HG02571 (cell line): Measurements from ENCODE around the gene CKMT2.
"Not testable (repeated sequence)": the region's sequence is repeated elsewhere in the genome, so short reads cannot be mapped to it uniquely, and the experiment has no call there.

Source experiments
- ATAC-seq: cut with Tn5 transposase; IDR thresholded peaks from one replicate; pipeline ENCODE4 v1.9.1; 2021; ENCODE audit warnings: mild to moderate bottlenecking, moderate library complexity; ENCODE audit not compliant: unreplicated experiment

Gene CKMT2

DNA sequence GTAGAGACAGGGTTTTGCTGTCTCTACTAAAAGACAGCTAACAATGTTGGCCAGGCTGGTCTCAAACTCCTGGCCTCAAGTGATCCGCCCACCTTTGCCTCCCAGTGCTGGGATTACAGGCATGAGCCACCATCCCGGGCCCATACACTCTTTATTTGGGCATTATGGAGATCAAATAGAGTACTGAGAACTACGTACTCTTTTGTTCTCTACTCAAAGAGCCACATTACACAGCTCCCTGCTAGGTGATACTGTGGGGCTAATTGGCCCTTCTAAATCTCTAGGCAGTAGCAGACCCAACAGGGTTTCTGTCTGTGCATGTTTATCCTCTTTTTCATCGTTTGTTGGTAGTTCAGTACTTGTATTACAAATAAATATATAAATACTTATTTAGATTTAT lies 16.1 kb downstream of the CKMT2 start:
- ATAC-seq: no peak

DNA sequence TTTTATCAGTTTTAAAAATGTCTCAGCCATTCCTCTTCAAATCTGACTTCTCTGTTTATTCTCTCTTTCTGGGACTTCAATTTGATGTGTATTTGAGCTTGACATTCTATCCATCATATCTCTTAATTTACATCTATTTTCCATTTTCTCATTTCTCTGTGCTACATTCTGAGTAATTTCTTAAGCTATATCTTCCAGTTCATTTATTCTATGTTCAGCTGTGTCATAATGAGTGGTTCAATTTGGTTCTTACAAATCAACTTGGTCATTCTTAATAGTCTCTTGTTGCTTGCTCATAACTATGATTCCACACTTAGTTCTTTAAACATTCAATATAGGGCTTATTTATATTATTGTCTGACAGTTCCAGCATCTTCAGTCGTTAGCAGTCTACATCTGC lies 16.9 kb downstream of the CKMT2 start:
- no peak for ATAC-seq

DNA sequence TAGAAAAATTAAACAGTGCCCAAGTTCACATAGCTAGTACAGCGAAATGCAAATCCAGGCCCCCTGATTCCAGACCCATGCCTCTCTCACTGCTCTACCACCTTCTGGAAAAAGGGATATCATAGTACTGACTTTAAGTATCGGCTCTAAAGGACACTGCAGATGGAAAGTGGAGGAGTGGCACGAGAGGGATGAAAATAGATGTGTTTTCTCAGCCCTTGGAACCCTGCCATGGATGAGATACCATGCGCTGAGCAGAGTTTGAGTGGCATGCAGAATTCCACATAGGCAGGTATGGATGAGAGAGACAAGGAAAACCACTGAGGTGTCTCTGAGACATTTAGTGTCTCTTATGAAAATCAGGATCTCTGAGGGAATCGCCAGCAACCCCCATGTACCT lies 18.8 kb downstream of the CKMT2 start:
- no peak for ATAC-seq

DNA sequence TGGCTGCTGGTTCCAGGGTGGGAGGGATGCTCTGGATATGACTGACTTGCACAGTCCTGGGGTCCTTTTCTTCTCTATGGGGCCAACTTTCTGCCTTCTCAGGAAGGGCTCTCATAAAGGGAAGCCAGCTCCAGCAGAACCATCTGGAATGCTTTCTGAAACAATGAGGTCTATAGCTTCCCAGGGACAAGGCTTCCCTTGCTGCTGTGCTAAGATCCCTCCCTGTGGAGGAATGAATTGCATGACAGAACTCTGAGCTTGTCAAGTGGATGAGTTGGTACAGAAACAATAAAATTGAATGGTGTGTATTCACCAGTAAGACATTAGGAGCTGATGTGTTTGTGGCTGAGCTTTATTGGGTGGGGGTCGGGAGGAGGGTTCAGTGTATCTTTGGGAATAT lies 19.8 kb downstream of the CKMT2 start:
- ATAC-seq: no peak

DNA sequence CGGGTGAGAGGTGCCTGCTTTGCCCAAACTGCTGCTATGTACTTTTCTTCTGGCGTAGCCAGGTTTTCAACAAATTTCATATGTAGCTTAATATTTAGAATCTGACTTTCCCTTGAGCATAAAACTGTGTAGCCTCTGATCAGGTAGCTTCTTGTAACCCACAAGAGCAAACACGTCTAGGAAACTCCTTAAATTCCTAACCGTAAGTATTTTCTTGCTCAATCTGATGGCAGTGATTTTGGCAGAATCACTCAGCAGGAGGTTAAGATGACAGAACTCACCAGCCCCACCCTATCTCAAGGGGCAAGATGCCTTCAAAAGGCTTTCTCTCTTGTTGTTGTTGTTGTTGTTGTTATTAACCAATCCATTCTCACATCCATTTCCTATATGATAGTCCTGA lies 20.8 kb downstream of the CKMT2 start:
- no peak for ATAC-seq

DNA sequence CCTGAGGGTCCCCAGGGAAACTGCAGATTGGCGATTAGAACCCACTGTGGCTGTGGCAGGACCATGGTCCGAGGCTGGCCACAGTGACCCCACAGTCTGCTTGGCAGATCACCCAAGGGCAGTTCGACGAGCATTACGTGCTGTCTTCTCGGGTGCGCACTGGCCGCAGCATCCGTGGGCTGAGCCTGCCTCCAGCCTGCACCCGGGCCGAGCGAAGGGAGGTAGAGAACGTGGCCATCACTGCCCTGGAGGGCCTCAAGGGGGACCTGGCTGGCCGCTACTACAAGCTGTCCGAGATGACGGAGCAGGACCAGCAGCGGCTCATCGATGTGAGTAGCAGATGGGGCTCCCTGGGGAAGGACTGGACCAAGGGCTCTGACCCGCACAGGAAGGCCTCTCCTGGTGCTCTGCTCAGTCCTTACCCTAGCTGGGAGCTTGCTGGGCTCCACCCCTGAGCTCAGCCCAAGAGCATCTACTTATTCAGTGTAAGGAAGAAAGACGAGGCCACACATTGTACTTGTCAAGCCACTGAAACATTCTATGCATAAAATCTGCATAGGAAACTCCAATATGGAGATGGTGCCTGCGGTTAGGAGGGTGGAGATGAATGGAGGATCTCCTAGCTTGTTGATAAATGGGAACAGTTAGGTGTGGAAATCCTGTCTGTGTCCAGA lies 21.9 kb downstream of the CKMT2 start:
- no peak for ATAC-seq

DNA sequence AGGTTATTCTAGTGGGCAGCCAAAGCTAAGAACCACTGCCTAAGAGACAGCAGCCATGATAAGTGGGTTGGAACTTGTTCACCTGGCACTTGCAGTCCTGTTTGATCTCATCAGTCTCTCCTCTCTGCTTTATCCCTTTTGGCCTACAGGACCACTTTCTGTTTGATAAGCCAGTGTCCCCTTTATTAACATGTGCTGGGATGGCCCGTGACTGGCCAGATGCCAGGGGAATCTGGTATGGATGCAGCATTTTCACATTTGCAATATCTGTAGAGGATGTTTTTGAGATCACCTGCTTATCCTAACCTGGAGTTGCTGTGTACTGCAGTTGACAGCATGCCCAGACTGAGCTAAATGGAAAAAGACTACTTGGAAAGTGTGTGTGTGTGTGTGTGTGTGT lies 23.6 kb downstream of the CKMT2 start:
- ATAC-seq: no peak

DNA sequence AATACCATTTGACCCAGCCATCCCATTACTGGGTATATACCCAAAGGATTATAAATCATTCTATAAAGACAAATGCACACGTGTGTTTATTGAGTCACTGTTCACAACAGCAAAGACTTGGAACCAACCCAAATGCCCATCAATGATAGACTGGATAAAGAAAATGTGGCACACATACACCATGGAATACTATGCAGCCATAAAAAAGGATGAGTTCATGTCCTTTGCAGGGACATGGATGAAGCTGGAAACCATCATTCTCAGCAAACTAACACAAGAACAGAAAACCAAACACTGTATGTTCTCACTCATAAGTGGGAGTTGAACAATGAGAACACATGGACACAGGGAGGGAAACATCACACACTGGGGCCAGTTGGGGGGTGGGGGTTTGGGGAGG lies 29.7 kb downstream of the CKMT2 start:
- ATAC-seq: not testable (repeated sequence)

DNA sequence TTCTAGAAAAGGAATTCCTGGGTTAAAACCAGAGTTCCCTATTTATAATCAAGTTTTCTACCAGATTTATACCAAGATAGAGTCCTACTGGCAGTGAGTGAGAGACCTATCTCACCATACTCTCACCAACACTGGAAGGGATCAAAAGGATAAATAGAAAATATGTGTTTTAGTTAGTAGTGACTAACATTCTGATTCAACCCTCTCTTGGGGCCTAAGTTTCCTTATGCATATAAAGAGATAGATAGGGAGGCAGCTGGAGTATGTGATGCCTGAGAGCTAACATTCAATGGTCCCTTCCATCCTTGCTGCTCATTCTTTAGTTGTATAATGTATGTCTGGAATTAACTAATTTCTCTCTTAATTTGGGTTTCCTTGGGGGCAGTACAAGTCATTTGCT lies 32.0 kb downstream of the CKMT2 start:
- ATAC-seq: no peak

DNA sequence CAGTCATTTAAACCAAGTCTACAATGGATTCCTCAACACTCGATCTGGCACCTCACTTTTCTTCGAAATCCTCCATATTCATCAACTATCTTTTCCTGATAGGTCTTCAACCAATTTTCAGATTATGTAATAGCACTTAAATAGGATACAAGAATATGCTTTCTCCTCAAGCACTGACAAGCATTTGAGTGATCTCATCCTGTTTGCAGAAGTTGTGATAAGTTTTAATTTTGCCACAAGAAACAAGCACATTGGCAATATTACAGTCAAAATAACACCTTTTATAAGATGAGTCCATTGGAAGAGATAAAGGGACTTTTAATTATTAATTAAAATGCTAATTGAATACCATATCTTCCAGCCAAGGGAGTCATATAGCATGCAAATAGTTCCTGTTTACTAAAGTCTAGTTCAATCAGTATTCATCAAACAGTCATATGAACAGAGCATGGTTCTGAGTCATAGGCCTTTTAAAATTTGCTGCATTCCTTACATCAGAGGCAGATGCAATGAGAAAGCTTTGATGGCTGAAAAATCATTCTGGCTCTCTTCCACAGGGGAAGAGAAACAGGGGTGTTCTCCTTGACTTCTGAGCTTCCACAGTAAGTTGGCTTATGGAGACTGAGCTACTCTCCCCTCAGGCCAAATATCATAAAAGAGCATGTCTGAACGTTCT lies 35.5 kb downstream of the CKMT2 start:
- no peak for ATAC-seq

DNA sequence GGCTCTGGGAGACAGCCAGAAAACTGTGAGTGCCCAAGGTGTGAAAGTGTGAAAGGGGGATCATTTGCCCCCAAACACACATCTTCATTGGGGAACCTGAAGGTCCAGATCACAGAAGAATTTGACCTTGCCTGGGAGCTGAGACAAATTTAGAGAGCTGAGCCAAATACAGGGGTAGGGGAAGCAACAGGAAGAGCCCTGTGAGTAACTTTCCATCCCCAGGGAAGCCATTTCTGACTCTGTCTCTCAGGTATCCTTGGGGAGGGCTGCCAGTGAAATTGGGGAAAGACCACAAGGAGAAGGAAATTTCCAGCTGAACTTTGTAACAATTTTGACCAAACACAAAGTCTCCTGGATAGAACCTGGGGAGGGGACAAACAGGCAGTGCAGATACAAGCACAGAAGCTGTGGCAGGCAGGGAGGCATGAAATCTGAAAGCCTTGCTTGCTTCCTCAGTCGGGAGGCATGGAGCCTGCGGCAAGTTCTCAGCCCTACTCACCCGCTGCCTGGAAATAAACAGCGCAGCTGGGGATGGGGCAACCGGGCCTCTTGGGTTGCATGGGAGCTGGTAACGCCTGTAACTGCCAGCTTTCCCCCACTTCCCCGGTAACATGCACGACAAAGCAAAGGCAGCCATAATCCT lies 36.8 kb downstream of the CKMT2 start:
- ATAC-seq: no peak

DNA sequence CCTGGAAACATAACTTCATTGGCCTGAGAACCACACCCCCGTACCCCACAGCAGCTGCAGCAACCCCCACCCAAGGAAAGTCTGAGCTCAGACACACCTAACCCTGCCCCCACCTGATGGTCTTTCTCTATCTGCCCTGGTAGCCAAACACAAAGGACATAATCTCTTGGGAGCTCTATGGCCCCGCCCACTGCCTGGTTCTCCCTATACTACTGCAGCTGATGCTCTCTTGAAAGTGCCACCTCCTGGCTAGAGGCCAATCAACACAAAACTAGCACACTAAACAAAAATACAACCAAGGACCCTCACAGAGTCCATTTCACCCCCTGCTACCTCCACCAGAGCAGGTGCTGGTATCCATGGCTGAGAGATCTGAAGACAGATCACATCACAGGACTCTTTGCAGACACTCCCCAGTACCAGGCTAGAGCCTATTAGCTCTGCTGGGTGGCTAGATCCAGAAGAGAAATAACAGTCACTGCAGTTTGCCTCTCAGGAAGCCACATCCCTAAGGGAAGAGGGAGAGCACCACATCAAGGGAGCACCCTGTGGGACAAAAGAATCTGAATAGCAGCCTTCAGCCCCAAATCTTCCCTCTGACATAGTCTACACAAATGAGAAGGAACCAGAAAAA lies 37.4 kb downstream of the CKMT2 start:
- ATAC-seq: not testable (repeated sequence)

DNA sequence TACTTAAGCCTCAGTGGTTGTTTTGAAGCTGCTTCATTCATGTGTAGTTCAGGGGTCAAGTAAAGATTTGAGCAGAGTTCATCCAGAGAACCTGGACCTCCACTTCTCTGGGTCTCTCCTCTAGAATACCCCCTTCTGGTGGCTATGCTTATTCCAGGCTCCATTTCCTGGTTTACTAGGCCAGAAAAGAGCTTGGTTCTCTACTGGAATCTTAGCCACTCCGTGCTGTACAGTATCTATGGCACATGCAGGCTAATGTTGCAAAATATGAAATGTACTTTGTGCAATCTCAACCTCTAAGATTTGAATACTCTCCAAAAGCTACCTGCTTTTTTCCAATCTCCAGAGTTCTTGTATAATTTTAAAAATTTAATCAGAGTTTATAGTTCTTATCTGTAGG lies 50.9 kb downstream of the CKMT2 start:
- no peak for ATAC-seq

DNA sequence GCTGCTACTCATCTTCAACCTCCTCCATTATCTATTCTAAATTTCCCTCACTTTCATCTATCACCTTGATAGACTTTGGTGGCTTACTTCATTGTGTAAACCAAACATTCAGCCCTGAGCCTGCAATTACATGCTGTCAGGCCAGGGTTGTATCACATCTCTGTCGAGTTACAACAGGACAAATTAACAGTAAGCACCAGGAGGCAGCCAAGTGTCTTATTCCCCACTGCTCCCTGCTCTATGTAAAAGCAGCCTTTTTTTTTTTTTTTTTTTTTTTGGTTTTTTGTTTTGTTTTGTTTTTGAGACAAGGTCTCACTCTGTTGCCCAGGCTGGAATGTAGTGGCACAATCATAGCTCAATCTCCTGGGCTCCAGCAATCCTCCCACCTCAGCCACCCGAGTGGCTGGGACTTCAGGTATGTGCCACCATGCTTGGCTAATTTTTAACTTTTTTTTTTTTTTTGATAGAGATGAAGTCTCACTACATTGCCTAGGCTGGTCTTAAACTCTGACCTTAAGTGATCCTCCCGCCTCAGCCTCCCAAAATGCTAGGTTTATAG lies 53.0 kb downstream of the CKMT2 start:
- no peak for ATAC-seq

DNA sequence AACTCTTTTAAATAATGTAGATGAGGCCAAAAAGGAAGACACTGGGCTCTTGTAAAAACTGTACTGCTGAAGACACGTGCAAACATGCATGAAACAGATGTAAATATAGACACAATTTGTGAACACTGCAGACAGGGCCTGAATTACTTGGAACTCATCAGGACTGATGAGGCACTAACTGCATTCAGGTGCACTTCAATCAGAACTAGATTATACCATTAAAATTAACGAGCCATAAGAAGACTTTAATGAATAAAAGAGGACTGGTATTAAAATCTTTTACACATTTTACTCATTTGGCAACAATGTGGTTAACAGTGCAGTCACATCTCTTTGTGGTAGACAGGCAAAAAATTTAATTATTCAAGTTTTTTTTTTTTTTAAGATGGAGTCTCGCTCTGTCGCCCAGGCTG lies 54.9 kb downstream of the CKMT2 start:
- no peak for ATAC-seq

DNA sequence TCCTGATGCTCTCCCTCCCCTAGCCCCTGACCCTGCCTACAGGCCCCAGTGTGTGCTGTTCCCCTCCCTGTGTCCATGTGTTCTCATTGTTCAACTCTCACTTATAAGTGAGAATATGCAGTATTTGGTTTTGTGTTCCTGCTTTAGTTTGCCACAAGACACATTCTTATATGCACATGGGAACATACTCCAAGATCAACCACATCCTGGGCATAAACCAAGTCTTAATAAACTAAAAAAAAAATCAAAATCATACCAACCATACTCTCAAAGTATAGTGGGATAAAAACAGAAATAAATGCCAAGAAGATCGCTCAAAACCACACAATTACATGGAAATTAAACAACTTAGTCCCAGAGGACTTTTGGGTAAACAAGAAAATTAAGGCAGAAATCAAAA lies 57.0 kb downstream of the CKMT2 start:
- ATAC-seq: no peak

DNA sequence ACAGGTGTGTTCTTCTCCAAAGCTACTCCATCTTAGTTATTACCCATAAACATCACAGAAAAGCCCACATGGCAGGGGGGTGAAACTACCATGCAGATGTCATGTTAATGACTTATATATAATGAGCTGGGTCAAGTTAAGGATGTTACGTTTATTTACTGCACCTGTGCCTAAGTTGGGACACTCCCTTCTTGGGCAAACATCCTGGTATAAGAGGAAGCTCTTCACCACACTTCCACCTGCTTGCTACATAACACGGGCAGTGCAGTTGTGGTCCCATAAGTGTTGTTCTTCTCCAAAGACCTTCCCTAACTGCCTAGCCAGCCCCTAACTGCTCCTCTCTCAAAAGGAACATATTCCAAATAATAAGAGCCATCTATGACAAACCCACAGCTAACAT lies 59.0 kb downstream of the CKMT2 start:
- ATAC-seq: no peak

DNA sequence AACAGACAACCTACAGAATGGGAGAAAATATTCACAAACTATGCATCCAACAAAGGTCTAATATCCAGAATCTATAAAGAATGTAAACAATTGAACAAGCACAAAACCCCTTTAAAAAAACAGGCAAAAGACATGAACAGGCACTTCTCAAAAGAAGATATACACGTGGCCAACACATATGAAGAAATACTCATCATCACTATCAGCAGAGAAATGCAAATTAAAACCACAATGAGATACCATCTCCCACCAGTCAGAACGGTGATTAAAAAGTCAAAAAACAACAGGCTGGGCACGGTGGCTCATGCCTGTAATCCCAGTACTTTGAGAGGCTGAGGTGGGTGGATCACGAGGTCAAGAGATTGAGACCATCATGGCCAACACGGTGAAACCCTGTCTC lies 60.9 kb downstream of the CKMT2 start:
- ATAC-seq: not testable (repeated sequence)

DNA sequence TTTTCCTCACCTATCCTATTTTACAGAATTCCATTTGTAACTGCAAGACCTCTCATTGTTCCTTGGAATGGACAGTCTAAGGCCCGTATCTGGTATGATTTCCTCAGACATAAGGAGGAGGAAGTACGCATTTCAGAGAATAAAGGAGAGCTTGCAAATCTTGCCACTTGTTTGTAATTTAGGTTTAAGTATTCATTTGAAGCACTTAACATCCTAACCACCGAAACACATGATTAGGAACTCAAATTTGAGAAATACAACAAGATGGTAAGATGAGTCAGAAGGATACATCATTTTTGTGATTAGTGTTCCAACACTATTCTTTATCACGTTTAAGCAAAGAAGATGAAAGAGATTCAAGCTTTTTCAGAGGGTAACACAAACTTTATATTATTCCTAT lies 64.4 kb downstream of the CKMT2 start:
- ATAC-seq: no peak

DNA sequence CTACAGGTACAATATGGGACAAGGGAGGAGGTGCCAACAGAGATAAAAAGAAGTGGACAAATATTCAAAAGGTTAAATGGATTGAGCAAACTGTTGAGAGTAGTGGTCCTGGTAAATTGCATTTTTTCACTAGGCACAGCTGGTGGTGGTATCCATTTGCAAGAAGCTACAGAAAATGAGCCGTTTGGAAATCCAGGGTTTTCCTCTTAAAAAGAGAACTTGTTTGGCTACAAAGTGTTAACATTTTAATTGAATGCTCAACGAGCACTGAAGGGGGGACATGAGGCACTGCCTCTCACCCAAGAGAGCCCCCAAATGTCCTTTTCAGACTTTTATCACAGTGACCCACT lies 67.8 kb downstream of the CKMT2 start:
- no peak for ATAC-seq

DNA sequence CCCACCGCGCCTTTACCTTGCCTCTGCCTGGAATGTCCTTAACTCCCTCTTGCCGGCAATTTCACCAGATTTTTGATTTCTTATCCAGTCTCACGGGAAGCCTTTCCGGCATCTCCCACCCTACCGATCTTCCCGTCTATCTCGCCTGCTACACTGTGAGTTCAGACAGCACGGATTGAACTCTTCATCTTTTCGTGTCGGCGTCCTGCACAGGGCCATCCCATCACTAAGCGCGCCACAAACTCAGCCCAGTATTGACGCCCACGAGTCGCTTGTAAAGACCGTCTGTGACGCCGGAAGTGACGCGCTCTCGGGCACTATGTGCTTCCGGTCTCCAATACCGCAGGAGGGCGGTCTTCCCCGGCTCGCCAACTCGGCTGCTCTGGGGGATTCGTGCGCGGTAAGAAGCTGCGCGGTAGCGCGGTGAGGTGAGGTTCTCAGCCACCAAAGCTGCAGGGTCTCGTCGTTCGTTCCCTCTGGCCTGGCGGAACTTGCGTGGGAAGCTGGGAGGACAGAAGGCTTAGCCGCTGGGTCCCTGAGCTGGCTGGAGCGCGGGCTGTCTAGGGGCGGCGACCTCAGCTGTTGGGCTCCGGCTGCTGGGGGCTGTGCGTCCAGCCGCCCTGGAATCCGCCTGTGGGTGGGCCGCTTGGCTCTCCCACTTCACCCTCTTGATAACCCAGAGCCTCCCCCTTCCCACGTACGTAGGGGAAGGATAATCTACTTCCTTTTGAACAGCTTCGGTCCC lies 68.3 kb downstream of the CKMT2 start, which contains the start of gene ZCCHC9:
Gene ZCCHC9 (plus strand): TSS at position 317 of the 745 bp plus-strand sequence. CDS start 3,171 bp downstream, outside the sequence.
- ATAC-seq: peak; percentile 98
